Measurements from ENCODE around the gene DDO.

DNA sequence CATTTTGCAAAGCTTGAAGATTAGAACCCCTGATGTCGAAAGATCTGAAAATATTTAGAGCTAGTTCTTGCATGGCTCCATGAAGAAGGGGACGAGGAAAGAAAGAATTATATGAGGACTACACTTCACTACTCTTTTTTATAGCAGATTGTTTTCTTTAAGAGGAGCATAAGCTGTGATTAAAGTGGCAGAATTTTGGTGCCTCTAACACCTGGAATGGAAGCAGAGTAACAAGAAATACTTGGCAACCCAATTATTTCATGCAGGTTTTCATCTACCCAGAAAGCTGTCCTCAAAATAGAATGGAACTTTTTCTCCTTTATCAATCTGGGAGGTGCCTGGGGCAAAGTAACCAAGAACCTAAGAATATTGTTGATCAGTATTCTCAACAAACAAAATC lies 61.2 kb downstream of the DDO start:
- TF ChIP-seq, protein P1, sequence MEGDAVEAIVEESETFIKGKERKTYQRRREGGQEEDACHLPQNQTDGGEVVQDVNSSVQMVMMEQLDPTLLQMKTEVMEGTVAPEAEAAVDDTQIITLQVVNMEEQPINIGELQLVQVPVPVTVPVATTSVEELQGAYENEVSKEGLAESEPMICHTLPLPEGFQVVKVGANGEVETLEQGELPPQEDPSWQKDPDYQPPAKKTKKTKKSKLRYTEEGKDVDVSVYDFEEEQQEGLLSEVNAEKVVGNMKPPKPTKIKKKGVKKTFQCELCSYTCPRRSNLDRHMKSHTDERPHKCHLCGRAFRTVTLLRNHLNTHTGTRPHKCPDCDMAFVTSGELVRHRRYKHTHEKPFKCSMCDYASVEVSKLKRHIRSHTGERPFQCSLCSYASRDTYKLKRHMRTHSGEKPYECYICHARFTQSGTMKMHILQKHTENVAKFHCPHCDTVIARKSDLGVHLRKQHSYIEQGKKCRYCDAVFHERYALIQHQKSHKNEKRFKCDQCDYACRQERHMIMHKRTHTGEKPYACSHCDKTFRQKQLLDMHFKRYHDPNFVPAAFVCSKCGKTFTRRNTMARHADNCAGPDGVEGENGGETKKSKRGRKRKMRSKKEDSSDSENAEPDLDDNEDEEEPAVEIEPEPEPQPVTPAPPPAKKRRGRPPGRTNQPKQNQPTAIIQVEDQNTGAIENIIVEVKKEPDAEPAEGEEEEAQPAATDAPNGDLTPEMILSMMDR (IDR thresholded peaks at IDR 0.05; ENCODE audit: extremely low read depth in 1 of 2, insufficient read depth in 1 of 2, low read depth in 1 of 2, low read length in 2 of 2) = no peak
- TF ChIP-seq JUN (IDR thresholded peaks at IDR 0.05; ENCODE audit: borderline replicate concordance, insufficient read depth, insufficient read length, low read depth) (no peak), POLR2A (IDR thresholded peaks at IDR 0.05; ENCODE audit: low read depth, low read length) (no peak), POLR2AphosphoS5 (IDR thresholded peaks at IDR 0.05; ENCODE audit: insufficient read depth, low read depth, low read length) (no peak), MYC (IDR thresholded peaks at IDR 0.05; ENCODE audit: low read depth, low read length) (no peak)
- TF ChIP-seq, protein P2, sequence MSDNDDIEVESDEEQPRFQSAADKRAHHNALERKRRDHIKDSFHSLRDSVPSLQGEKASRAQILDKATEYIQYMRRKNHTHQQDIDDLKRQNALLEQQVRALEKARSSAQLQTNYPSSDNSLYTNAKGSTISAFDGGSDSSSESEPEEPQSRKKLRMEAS (IDR thresholded peaks at IDR 0.05; ENCODE audit: insufficient read depth, insufficient read length) = no peak
